Uterus (tissue), 2 donors: ENCODE results near the gene SEPTIN3.

Source experiments
- CTCF ChIP-seq, 4 experiments: fragments of 200-600 bp in 2 of 4; fragments of 450-650 bp in 2 of 4; sonication (generic) in 2 of 4; IDR thresholded peaks; one replicate each; pipeline ENCODE4 v1.5.1; 2016 to 2019; ENCODE audit warnings: antibody characterized with exemption in 4 of 4, mild to moderate bottlenecking in 2 of 4, moderate library complexity in 1 of 4
- POLR2A ChIP-seq, 2 donors: fragments of 450-650 bp; IDR thresholded peaks; one replicate each; pipeline ENCODE4 v1.6.1; 2016; ENCODE audit warnings: antibody characterized with exemption in 2 of 2, mild to moderate bottlenecking in 1 of 2, moderate library complexity in 1 of 2

GRCh38 chr22:41940832-41941765 lies 28.1 kb upstream of the SEPTIN3 start:
- TF ChIP-seq CTCF (IDR thresholded peaks at IDR 0.05) (peak; percentile 86 to 99 (median 92)), POLR2A (IDR thresholded peaks at IDR 0.05) (no peak)
